ENCODE results near the gene RTN4RL2. TPM values are rescaled to one million over a fixed set of nuclear protein-coding genes. Genes with fewer than 3 reads are reported as not detected.
A peak's percentile ranks its signal among the peaks of the same experiment; 100 is the strongest.

Gene RTN4RL2
- total and polyA plus RNA-seq, 2 experiments from 2014 or later, result 0.09 to 1.3 TPM

DNA sequence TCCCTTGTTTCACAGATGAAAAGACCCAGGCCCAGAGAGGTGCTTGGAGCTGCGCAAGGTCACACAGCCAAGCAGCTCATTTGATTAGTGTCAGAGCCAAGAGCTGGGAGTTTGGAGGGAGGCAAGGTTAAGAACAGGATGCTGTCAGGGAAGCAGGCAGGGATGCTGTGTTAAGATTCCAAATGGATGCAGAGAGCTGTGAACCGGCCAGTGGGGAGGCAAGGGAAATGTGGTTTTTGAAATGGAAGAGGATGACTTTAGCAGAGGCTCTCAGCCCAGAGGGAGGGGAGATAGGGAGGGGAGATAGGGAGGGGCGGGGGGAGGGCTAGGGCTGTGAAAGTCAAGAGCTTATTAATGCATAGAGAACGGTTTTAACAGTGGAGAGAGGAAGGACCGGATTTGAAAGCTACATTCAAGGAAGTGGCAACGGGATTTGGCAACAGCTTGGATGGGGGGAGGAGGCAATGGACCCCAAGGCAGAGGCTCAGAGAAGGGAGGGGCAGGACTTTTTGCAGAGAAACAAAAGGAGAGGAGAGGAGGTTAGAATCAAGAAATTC lies 13.0 kb downstream of the RTN4RL2 start:
- no peaks in the 10 kb centered on the region for H3K36me3 ChIP-seq
- H3K4me1 ChIP-seq (ENCODE audit: low read depth), result no peaks in the 10 kb centered on the region
- peaks cover 34% of the 10 kb centered on the region for H3K27me3 ChIP-seq
- no peaks in the 10 kb centered on the region for H3K9me3 ChIP-seq (ENCODE audit: low read depth)
- H3K27ac ChIP-seq, result no peak overlapping the region
- no peak for DNase-seq (ENCODE audit: low read depth in 1 of 2, low spot score in 1 of 2)
- TF ChIP-seq, protein P1, sequence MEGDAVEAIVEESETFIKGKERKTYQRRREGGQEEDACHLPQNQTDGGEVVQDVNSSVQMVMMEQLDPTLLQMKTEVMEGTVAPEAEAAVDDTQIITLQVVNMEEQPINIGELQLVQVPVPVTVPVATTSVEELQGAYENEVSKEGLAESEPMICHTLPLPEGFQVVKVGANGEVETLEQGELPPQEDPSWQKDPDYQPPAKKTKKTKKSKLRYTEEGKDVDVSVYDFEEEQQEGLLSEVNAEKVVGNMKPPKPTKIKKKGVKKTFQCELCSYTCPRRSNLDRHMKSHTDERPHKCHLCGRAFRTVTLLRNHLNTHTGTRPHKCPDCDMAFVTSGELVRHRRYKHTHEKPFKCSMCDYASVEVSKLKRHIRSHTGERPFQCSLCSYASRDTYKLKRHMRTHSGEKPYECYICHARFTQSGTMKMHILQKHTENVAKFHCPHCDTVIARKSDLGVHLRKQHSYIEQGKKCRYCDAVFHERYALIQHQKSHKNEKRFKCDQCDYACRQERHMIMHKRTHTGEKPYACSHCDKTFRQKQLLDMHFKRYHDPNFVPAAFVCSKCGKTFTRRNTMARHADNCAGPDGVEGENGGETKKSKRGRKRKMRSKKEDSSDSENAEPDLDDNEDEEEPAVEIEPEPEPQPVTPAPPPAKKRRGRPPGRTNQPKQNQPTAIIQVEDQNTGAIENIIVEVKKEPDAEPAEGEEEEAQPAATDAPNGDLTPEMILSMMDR (IDR thresholded peaks at IDR 0.05; ENCODE audit: low read depth, low read length), result no peak
- H3K4me3 ChIP-seq, result no peak overlapping the region

DNA sequence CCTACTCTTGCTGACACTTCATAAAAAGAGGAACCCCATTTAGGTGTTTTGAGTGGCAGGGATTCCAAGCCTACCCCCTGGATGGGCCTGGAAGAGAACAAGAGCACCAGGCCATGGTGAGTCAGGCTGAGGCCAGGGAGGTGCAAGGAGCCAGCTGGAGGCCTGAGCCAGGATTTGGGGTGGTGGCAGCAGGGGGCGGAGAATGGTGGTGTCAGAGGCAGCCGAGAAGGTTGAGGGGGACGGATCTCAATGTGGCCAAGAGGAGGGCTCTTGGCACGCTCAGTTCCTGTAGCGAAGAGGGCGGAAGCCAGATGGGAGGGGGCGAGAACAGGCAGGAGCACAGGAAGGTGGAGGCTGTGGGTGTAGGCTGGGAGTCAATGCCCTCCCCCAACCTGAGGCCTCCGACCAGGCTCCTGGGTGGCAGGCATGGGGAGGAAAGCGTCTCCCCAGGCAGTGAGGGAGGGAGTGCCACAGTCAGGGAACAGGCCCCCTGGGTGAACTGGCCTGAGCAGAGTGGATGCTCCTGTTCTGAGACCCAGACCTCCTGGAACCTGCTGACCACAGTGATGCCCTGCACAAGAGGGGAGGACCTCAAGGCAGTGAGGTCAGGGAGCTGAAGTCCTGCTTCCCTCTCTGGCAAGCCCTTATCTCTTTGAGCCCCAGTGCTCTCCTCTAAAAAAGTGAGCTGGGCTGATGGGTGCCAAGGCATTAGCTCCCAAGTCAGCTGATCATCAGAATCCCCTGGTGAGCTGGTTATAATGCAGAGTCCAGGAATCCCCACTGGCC lies 13.9 kb downstream of the RTN4RL2 start:
- no peaks in the 10 kb centered on the region for H3K9me3 ChIP-seq (ENCODE audit: low read depth)
- H3K27ac ChIP-seq, result no peak overlapping the region
- H3K4me1 ChIP-seq (ENCODE audit: low read depth), result no peaks in the 10 kb centered on the region
- H3K36me3 ChIP-seq, result no peaks in the 10 kb centered on the region
- no peak overlapping the region for H3K4me3 ChIP-seq
- peaks cover 34% of the 10 kb centered on the region for H3K27me3 ChIP-seq
- DNase-seq (ENCODE audit: low read depth in 1 of 2, low spot score in 1 of 2), result peak in 1 of 2 donors; percentile 62
- TF ChIP-seq, protein P1 (IDR thresholded peaks at IDR 0.05; ENCODE audit: low read depth, low read length), result no peak

DNA sequence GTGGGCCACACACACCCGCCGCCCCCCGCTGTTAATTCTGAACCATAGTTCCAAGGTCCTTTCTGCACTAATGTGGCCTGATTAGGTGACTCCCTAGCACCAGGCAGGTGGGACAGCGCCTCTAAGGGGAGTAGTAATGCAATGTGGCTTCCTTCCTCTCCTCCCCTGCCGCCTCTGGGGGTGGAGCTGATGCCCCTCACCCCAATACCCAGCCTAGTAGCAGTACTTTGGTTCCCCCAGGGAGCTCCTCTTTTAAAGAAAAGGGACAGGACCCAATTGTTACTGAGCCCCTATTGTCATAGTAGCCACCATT lies 14.4 kb downstream of the RTN4RL2 start:
- H3K4me1 ChIP-seq (ENCODE audit: low read depth), result no peaks in the 10 kb centered on the region
- no peaks in the 10 kb centered on the region for H3K9me3 ChIP-seq (ENCODE audit: low read depth)
- H3K36me3 ChIP-seq, result no peaks in the 10 kb centered on the region
- TF ChIP-seq, protein P1 (IDR thresholded peaks at IDR 0.05; ENCODE audit: low read depth, low read length), result no peak
- H3K4me3 ChIP-seq, result no peak overlapping the region
- DNase-seq (ENCODE audit: low read depth in 1 of 2, low spot score in 1 of 2), result no peak
- peaks cover 34% of the 10 kb centered on the region for H3K27me3 ChIP-seq
- H3K27ac ChIP-seq, result no peak overlapping the region

DNA sequence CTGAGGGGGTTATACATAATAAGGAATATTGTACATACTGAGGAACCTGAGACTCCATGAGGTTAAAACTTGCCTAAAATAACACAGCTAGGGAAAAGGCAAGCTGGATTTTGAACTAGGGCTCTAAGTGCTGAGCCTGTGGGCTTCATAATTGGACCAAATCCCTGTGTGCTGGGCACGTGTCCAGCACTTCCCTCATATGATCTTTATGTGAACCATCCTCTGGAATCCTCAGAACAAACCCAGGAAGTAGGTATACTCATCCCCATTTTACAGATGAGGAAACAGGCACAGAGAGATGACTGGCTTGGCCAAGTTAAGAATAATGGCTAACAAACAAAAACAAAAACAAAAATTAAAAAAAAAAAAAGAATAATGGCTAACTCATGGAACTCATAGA lies 14.9 kb downstream of the RTN4RL2 start:
- TF ChIP-seq, protein P1 (IDR thresholded peaks at IDR 0.05; ENCODE audit: low read depth, low read length), result no peak
- H3K27ac ChIP-seq, result no peak overlapping the region
- H3K4me3 ChIP-seq, result no peak overlapping the region
- DNase-seq (ENCODE audit: low read depth in 1 of 2, low spot score in 1 of 2), result no peak
- no peaks in the 10 kb centered on the region for H3K9me3 ChIP-seq (ENCODE audit: low read depth)
- H3K27me3 ChIP-seq, result peaks cover 34% of the 10 kb centered on the region
- no peaks in the 10 kb centered on the region for H3K4me1 ChIP-seq (ENCODE audit: low read depth)
- H3K36me3 ChIP-seq, result no peaks in the 10 kb centered on the region

DNA sequence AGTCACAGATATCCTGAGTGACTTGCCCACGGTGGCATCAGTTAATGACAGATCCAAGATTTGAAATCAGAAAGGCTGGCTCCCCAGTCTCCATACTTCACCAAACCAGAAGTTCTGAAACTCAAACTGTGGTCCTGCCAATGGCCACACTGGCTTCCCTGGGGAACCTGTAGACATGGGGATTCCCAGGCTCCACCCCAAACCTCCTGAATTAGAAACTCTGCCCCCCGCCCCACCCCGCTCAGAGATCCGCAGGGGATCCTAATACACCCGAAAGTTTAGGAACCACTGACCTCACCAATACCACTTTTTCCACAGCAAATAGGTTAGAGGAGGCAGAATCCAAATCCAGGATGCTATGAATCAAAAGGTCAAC lies 15.3 kb downstream of the RTN4RL2 start:
- TF ChIP-seq, protein P1 (IDR thresholded peaks at IDR 0.05; ENCODE audit: low read depth, low read length), result no peak
- no peak for DNase-seq (ENCODE audit: low read depth in 1 of 2, low spot score in 1 of 2)
- H3K27me3 ChIP-seq, result peaks cover 34% of the 10 kb centered on the region
- H3K4me1 ChIP-seq (ENCODE audit: low read depth), result no peaks in the 10 kb centered on the region
- H3K36me3 ChIP-seq, result no peaks in the 10 kb centered on the region
- H3K4me3 ChIP-seq, result no peak overlapping the region
- H3K9me3 ChIP-seq (ENCODE audit: low read depth), result no peaks in the 10 kb centered on the region
- no peak overlapping the region for H3K27ac ChIP-seq

Measured in cardiac muscle cell (in vitro differentiated cells and primary cell).